ENCODE measurements around the gene WWTR1. TPM values are rescaled to one million over a fixed set of nuclear protein-coding genes. Genes with fewer than 3 reads are reported as not detected.

WWTR1 gene
- total RNA-seq, 1 donor from 2014 or later, result 137 TPM

DNA sequence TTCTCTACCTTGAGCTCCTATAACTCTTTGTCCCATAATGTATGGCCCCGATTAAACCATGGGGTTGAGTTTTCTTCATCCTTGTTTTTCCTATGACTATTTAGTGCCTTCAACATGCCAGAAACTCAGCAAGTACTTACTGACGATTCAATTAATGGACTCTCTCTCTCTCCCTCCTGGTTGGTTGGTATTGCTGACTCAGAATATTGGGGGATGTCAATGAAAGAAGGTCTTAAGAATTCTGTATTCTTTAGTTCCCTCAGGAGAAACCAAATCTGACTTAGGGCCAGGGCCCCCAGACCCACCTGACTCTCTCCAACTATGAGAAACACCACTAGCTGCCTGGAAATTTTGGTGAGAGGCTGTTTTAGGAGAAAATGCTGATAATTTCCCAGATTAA, 142.6 kb downstream of the WWTR1 start:
- no peak for DNase-seq (ENCODE audit: low spot score)
- H3K9me3 Mint-ChIP-seq (ENCODE audit: unreplicated experiment), result no peaks in the 10 kb centered on the region
- H3K27me3 Mint-ChIP-seq (ENCODE audit: unreplicated experiment), result peaks cover 6% of the 10 kb centered on the region
- TF ChIP-seq, protein P1, sequence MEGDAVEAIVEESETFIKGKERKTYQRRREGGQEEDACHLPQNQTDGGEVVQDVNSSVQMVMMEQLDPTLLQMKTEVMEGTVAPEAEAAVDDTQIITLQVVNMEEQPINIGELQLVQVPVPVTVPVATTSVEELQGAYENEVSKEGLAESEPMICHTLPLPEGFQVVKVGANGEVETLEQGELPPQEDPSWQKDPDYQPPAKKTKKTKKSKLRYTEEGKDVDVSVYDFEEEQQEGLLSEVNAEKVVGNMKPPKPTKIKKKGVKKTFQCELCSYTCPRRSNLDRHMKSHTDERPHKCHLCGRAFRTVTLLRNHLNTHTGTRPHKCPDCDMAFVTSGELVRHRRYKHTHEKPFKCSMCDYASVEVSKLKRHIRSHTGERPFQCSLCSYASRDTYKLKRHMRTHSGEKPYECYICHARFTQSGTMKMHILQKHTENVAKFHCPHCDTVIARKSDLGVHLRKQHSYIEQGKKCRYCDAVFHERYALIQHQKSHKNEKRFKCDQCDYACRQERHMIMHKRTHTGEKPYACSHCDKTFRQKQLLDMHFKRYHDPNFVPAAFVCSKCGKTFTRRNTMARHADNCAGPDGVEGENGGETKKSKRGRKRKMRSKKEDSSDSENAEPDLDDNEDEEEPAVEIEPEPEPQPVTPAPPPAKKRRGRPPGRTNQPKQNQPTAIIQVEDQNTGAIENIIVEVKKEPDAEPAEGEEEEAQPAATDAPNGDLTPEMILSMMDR (IDR thresholded peaks at IDR 0.05; ENCODE audit: unreplicated experiment), result no peak
- H3K36me3 Mint-ChIP-seq (ENCODE audit: low read depth, unreplicated experiment), result peaks cover 9% of the 10 kb centered on the region
- H3K4me1 Mint-ChIP-seq (ENCODE audit: unreplicated experiment), result peaks cover 4% of the 10 kb centered on the region
- H3K4me3 Mint-ChIP-seq (ENCODE audit: unreplicated experiment), result no peak overlapping the region
- H3K27ac Mint-ChIP-seq (ENCODE audit: unreplicated experiment), result no peak overlapping the region

DNA sequence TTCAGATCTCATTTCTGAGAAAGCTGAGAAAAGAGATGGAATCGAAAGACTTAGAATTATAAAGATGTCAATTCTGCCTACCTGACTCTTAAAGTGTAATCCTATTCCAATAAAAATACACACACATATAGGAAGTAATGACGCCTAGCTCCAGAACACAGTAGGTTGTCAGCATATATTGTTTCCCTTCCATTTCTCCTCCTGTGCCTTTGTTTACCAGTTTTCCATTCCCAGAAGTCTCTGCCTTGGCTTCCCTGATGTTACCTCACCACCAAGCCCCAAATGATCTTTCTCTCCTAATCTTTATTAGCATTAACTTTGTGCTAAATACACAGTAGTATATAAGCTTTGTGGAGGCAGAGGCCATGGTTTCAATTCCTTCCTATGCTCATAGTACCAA, 143.4 kb downstream of the WWTR1 start:
- Mint-ChIP-seq H3K9me3 (ENCODE audit: unreplicated experiment) (no peaks in the 10 kb centered on the region), H3K36me3 (ENCODE audit: low read depth, unreplicated experiment) (peaks cover 4% of the 10 kb centered on the region), H3K4me3 (ENCODE audit: unreplicated experiment) (no peak overlapping the region), H3K27me3 (ENCODE audit: unreplicated experiment) (peaks cover 7% of the 10 kb centered on the region), H3K27ac (ENCODE audit: unreplicated experiment) (peak overlapping the region; percentile 33), H3K4me1 (ENCODE audit: unreplicated experiment) (peaks cover 4% of the 10 kb centered on the region)
- TF ChIP-seq, protein P1 (IDR thresholded peaks at IDR 0.05; ENCODE audit: unreplicated experiment), result no peak
- DNase-seq (ENCODE audit: low spot score), result no peak

DNA sequence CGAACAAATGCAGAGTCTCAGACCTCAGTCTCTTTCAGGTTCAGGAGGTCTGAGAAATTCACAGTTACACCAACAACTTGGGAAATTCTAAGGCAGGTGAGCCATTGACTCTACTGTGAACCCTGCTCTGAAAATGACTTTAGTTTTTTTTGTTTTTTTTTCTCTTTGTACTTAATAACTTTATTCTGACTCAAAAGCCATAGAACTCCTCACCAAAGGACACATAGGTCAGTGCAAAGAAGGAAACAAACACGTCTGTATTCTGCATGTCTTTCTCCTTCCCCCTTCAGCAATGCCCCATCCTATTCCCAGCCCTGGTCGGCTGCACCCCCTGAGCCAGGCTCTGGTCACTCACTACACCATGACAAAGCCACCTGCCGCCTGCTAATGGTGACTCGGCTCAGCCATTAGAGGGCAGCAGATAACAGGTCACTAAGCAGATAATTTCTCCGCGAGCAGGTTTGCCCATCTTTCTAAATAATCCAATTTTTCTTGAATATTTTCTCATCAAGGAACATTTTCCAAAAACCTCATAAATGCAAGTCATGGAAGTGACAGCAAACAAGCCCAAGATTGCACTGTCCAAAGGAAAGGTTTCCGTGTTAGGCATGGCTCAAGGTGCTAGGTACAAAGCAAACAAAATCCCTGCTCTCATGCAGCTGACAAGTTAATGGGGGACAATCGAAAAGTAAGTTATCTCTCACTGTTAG, 145.6 kb downstream of the WWTR1 start:
- Mint-ChIP-seq H3K36me3 (ENCODE audit: low read depth, unreplicated experiment) (no peaks in the 10 kb centered on the region), H3K4me3 (ENCODE audit: unreplicated experiment) (no peak overlapping the region), H3K27me3 (ENCODE audit: unreplicated experiment) (peaks cover 7% of the 10 kb centered on the region), H3K9me3 (ENCODE audit: unreplicated experiment) (no peaks in the 10 kb centered on the region), H3K27ac (ENCODE audit: unreplicated experiment) (no peak overlapping the region), H3K4me1 (ENCODE audit: unreplicated experiment) (peaks cover 16% of the 10 kb centered on the region)
- TF ChIP-seq, protein P1 (IDR thresholded peaks at IDR 0.05; ENCODE audit: unreplicated experiment), result peak; percentile 56
- DNase-seq (ENCODE audit: low spot score), result peak; percentile 63

DNA sequence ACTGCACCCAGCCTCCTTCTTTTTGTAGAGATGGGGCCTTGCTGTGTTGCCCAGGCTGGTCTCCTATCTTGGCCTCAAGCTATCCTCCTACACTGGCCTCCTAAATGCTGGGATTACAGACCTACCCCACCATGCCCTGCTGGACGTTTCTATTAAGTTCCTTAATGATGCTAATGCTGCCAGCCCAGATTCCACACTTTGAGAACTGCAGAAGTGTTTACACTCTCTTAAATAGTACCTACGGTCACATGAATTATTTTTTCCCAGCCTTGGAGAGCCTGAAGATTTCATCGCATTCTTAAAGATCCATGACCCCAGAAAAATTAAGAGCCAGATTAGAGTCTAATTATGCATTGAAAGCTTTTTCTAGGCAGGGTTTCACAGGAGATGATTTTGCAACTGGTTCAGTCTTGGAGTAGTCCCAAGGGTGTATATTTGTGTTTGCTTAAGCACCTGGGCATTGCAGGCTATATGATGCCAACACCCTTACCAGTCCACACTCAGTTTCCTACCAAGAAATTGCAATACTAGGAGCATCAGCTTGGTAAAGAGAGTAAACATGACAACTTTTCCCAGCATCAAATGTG, 146.7 kb downstream of the WWTR1 start:
- TF ChIP-seq, protein P1 (IDR thresholded peaks at IDR 0.05; ENCODE audit: unreplicated experiment), result no peak
- Mint-ChIP-seq H3K4me3 (ENCODE audit: unreplicated experiment) (no peak overlapping the region), H3K27me3 (ENCODE audit: unreplicated experiment) (peaks cover 7% of the 10 kb centered on the region), H3K27ac (ENCODE audit: unreplicated experiment) (no peak overlapping the region), H3K4me1 (ENCODE audit: unreplicated experiment) (peaks cover 27% of the 10 kb centered on the region), H3K9me3 (ENCODE audit: unreplicated experiment) (no peaks in the 10 kb centered on the region), H3K36me3 (ENCODE audit: low read depth, unreplicated experiment) (no peaks in the 10 kb centered on the region)
- no peak for DNase-seq (ENCODE audit: low spot score)

DNA sequence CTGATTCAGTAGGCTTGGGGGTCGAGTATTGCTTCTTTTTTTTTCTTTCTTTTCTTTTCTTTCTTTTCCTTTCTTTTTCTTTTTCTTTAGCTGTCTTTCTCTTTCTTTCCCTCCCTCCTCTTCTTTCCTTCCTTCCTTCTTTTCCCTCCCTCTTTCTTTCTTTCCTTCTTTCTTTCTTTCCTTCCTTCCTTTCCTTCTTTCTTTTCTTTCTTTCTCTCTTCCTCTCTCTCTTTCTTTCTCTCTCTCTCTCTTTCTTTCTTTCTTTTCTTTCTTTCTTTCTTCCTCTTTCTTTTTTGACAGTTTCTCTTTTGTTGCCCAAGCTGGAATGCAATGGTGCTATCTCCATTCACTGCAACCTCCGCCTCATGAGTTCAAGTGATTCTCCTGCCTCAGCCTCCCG, 147.3 kb downstream of the WWTR1 start:
- no peak for DNase-seq (ENCODE audit: low spot score)
- TF ChIP-seq, protein P1 (IDR thresholded peaks at IDR 0.05; ENCODE audit: unreplicated experiment), result no peak
- Mint-ChIP-seq H3K27ac (ENCODE audit: unreplicated experiment) (no peak overlapping the region), H3K27me3 (ENCODE audit: unreplicated experiment) (peaks cover 7% of the 10 kb centered on the region), H3K4me3 (ENCODE audit: unreplicated experiment) (no peak overlapping the region), H3K36me3 (ENCODE audit: low read depth, unreplicated experiment) (no peaks in the 10 kb centered on the region), H3K4me1 (ENCODE audit: unreplicated experiment) (peaks cover 27% of the 10 kb centered on the region), H3K9me3 (ENCODE audit: unreplicated experiment) (no peaks in the 10 kb centered on the region)
